HG03460 (cell line): ENCODE measurements around the gene CDC25A.

ENCODE experiments used
- ATAC-seq: cut with Tn5 transposase; IDR thresholded peaks from one replicate; pipeline ENCODE4 v1.9.1; 2021; ENCODE audit not compliant: unreplicated experiment

The CDC25A gene

DNA sequence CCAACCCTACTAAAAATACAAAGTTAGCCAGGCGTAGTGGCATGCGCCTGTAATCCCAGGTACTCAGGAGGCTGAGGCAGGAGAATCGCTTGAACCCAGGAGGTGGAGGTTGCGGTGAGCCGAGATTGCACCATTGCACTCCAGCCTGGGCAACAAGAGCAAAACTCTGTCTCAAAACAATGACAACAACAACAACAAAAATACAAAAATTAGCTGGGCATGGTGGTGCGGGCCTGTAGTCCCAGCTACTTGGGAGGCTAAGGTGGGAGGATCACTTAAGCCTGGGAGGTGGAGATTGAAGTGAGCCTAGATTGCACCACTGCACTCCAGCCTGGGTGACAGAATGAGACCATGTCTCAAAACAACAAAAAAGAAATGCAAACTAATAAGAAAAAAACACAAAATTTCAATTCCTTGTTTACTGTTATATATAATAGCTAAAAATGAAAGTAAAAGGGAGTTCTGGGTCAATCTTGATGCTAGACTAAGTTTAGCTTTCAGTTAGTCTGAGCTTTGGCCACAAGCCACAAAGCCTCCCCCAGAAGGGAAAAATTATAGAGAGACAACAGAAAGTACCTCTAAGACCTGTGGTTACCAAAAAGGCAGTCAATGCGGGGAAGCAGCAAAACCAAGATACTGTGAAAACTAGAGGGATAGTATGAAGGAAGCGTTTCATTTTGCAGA is 76.0 kb downstream of the CDC25A start:
- ATAC-seq, result peak; percentile 91

GRCh38 chr3:48110463-48110862 is 77.8 kb downstream of the CDC25A start:
- no peak for ATAC-seq

DNA sequence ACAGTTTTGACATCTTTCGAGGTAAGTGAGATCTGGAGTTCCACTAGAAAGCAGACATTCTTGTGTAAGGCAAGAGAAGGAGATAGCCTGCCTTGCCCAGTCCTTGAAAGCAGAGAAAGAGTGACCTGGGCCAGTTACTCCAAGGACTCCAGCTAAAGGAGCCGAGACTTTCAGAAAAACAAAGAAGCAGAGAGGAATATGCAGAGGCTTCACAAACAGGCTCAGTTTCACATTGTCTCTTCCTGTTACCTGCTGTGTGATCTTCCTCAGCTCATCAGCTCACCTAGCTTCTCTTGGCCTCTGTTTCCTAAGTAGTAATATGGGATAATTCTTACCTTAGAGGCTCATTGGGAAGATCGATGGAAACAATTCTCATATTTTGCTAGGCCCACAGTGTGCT is 81.0 kb downstream of the CDC25A start:
- no peak for ATAC-seq
